Retinal pigment epithelial cell (primary cell): Measurements from ENCODE around the gene SASH3.

Experiments used
- DNase-seq: peaks from one replicate; pipeline ENCODE4 v3.0.0-alpha.2; 2010; ENCODE audit warnings: low read depth
- H3K4me3 ChIP-seq: 2 replicates; pipeline ENCODE4 v1.5.1; 2011; ENCODE audit warnings: mild to moderate bottlenecking, low read length, control low read depth, moderate library complexity
- TF ChIP-seq, protein P1 (sequence below): conservative IDR thresholded peaks from 2 replicates; pipeline ENCODE4 v1.5.1; 2011; ENCODE audit warnings: low read depth, low read length, control low read depth, inconsistent platforms

The SASH3 gene

DNA sequence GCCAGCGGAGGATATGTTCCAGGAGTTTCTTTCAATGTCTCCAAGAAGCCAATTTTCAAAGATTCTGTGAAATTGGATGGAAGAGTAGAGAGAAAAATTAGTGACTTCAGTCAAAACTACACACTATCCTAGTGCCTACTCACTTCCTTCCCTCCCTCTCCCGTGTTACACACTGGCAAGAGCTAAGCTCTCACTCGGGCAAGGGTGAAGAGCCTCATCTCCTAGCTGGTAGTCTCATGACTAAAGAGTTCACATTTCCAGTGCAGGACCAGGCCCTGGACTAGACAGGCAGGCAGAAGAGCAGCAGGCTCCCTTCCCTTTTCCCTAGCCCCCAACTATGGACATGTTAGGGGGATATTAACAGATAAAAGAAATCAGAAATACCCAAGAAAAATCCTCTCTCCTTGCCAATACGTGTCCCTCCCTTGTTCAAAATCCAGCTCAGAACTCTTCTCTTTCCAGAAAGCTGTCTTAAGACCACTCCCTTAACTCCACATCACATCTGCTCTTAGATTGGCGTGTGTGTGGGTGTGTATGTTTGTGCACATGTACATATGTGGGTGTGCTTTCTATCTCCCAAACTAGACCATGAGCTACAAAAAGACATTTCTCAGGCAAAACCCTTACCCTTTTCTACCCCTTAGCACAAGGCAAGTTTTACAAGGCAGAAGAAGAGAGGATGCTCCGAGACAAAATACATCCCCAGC, 34.1 kb downstream of the SASH3 start:
- no peak for DNase-seq
- TF ChIP-seq, protein P1, sequence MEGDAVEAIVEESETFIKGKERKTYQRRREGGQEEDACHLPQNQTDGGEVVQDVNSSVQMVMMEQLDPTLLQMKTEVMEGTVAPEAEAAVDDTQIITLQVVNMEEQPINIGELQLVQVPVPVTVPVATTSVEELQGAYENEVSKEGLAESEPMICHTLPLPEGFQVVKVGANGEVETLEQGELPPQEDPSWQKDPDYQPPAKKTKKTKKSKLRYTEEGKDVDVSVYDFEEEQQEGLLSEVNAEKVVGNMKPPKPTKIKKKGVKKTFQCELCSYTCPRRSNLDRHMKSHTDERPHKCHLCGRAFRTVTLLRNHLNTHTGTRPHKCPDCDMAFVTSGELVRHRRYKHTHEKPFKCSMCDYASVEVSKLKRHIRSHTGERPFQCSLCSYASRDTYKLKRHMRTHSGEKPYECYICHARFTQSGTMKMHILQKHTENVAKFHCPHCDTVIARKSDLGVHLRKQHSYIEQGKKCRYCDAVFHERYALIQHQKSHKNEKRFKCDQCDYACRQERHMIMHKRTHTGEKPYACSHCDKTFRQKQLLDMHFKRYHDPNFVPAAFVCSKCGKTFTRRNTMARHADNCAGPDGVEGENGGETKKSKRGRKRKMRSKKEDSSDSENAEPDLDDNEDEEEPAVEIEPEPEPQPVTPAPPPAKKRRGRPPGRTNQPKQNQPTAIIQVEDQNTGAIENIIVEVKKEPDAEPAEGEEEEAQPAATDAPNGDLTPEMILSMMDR: no peak
- no peak overlapping the region for H3K4me3 ChIP-seq

DNA sequence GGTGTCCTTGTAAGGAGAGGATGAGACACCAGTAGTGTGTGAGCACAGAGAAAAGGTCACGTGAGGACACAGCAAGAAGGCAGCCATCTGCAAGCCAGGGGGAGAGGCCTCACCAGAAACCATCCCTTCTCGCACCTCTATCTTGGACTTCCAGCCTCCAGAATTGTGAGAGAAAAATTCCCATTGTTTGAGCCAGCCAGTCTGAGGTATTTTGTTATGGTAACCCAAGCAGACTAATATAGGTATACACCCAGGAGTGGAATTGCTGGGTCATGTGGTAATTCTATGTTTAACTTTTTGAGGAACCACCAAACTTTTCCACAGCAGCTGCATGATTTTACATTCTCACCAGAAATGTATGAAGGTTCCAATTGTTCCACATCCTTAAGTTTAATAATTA, 38.4 kb downstream of the SASH3 start:
- no peak overlapping the region for H3K4me3 ChIP-seq
- TF ChIP-seq, protein P1: no peak
- no peak for DNase-seq

DNA sequence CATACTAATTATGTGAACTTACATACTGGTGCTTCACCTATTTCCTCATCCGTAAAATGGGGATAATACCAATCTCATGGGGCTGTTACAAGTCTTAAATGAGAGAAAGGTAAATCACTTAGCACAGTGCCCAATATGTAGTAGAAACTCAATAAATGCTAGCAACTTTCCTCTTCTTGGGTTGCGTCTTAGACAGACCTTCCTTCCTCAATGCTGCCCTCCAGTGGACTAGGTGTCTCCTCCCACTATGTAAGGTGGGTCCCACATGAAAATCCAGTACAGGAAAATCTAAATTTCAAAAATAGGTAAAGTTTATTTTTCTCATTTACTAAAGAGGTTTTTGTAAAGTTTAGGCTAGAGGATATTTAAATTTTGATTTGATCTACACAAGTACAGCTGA, 43.4 kb downstream of the SASH3 start:
- no peak for DNase-seq
- H3K4me3 ChIP-seq: no peak overlapping the region
- TF ChIP-seq, protein P1: peak; percentile 62

DNA sequence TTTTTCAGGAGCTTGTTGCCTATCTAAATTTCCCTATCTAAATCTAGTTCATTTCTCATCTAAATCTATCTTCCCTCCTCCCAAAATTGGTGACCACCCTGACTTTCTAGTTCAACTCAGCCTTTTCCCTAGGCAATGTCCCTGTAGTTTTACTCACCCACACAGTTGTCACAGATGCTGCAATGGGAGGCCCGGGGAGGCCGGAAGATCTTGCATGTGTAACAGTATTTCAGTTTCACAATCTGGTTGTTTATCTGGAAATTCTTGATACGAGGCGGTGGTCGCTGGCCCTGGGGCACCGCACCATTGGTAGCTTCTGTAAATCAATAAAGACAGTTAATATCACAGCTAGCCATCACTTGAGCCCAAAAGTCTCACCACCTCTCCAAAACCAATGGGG, 43.8 kb downstream of the SASH3 start:
- DNase-seq: no peak
- H3K4me3 ChIP-seq: no peak overlapping the region
- TF ChIP-seq, protein P1: no peak

DNA sequence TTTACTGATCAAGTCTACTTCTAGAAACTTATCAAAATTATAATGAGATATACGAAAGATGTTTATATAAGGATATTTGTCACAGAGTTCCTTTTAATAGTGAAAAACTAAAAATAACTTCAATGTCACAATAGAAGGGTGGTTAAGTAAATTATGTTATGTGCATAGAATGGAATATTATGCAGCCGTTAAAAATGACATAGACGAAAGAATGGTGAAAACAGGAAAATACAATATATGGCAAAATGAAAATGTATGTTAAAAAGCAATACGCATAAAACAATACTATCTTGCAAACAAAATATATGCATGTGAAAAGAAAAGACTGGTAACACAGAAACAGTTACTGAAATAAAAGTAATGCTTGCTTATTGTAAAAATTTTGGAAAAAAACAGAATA, 44.9 kb downstream of the SASH3 start:
- no peak for DNase-seq
- no peak overlapping the region for H3K4me3 ChIP-seq
- TF ChIP-seq, protein P1: no peak

DNA sequence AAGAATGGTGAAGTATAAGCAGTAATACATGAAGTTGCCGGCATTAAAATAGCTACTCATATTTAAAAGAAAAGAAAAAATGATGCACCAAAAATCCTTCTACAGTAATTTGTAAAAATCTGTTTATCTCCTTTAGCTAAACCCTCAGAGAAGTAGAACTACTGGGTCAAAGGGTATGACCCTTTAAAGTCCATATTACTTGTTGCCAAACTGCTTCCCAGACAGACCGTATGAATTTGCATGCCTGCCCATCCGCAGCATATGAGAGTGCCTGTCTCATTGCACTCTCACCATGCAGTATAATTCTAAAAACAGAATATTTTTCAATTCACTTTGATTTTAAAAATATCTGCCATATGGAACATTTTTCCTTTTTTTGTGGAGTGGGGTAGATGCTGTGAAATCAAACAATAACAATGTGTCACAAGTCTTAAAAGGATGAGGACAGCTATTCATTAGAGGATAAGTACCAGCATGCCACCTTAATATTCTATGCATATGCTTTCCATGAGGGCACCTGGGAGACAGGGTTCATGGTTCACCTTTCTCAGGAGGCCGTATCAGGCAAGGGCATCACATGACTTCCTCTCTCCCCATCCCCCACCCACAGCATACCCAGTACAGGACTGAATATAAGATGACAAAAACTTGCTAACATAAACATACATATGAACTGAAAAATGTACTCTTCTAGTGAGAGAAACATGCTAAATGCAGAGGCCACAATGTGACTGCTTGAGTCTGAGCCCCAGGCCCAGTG, 46.2 kb downstream of the SASH3 start:
- DNase-seq: no peak
- no peak overlapping the region for H3K4me3 ChIP-seq
- TF ChIP-seq, protein P1: no peak

DNA sequence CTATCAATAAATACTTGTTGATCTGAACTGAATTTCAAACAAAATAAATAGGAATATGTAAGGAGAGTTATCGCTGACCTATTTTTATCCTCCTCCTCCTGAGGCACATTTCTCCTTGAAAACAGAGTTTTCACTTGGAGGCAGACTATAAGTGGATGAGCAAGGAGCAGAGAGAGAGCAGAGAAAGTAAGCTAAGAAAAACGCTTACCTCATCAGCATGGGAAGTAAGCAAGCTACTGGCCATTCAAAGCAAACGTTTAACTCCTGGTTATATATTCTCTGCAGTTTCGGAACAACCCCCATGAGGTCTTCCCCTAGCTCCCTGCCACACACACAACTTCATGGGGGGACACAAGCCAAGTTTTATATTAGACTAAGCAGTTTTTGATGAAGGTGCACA, 50.7 kb downstream of the SASH3 start:
- TF ChIP-seq, protein P1: no peak
- H3K4me3 ChIP-seq: no peak overlapping the region
- no peak for DNase-seq
